Measurements from ENCODE around the gene PSAPL1. TPM values are rescaled to one million over a fixed set of nuclear protein-coding genes. Genes with fewer than 3 reads are reported as not detected.

PSAPL1 gene
- total RNA-seq, 1 experiment from 2014 or later: not detected

DNA sequence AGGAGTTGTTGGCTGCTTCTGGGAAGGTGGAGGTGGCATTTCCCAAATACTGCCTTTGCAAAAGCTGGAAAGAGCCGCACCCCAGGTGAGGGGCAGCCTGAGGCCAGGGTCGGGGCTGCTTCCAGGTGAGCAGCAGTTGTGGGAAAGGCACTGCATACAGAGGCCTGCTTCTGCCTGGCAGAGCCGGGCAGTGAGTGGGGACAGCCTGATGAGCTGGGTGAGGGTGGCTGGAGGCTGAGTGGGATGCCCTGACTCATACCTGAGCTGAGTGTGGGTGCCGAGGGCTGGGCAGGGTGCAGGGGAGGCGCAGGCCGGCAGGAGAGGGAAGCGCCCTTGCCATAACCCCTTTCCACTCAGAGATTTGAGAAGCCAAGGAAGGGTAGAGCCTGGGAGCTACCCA lies 6.5 kb upstream of the PSAPL1 start:
- CTCF ChIA-PET: no interaction called here
- TF ChIP-seq EZH2 (IDR thresholded peaks at IDR 0.05; ENCODE audit: borderline replicate concordance, low read depth, low read length, poor library complexity, severe bottlenecking): no peak

DNA sequence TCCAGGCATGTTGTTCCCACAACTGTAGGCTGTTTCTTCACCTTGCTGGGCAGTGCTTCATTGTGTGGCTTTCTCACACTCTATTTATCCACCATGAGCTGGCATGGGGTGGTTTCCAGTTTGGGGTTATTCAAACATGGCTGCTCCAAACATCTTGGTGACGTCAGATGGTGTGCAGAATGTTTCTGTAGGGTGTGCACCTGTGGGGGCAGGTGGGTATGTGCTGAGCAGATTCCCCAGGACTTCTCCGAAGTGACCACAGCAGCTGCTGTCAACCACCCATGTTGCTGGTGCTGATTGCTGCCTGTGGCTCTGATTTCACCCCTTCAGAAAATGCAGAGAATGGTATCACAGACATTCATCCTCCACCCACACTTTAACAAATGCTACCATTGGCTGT lies 5.0 kb upstream of the PSAPL1 start:
- Histone ChIP-seq H3K4me3 (ENCODE audit: low read depth, low read length, poor library complexity, severe bottlenecking) (no peak overlapping the region), H3K9me3 (ENCODE audit: low read depth, low read length, poor library complexity, severe bottlenecking) (no peaks in the 10 kb centered on the region), H3K36me3 (ENCODE audit: insufficient read depth, low read length, poor library complexity, severe bottlenecking) (no peaks in the 10 kb centered on the region), H3K27ac (ENCODE audit: low read depth, low read length, poor library complexity, severe bottlenecking) (no peak overlapping the region), H3K4me1 (ENCODE audit: insufficient read depth, low read length, poor library complexity, severe bottlenecking) (no peaks in the 10 kb centered on the region), H3K27me3 (replicated peaks; ENCODE audit: insufficient read depth, low read depth, low read length, poor library complexity) (no peaks in the 10 kb centered on the region)
- intact Hi-C loops (cut with micrococcal nuclease; ENCODE audit: unreplicated experiment): no loop called here
- ChIA-PET CTCF (no interaction called here), POLR2A (ENCODE audit: low non-redundant PET) (no interaction called here)
- BruUV-seq (replicated peaks): no TSS peak
- no peak for TF ChIP-seq EZH2 (IDR thresholded peaks at IDR 0.05; ENCODE audit: borderline replicate concordance, low read depth, low read length, poor library complexity, severe bottlenecking)
- TF ChIP-seq, protein P1, sequence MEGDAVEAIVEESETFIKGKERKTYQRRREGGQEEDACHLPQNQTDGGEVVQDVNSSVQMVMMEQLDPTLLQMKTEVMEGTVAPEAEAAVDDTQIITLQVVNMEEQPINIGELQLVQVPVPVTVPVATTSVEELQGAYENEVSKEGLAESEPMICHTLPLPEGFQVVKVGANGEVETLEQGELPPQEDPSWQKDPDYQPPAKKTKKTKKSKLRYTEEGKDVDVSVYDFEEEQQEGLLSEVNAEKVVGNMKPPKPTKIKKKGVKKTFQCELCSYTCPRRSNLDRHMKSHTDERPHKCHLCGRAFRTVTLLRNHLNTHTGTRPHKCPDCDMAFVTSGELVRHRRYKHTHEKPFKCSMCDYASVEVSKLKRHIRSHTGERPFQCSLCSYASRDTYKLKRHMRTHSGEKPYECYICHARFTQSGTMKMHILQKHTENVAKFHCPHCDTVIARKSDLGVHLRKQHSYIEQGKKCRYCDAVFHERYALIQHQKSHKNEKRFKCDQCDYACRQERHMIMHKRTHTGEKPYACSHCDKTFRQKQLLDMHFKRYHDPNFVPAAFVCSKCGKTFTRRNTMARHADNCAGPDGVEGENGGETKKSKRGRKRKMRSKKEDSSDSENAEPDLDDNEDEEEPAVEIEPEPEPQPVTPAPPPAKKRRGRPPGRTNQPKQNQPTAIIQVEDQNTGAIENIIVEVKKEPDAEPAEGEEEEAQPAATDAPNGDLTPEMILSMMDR (conservative IDR thresholded peaks at IDR 0.05; ENCODE audit: low read depth, low read length): no peak
- no peak for DNase-seq (ENCODE audit: low spot score)

More for the DNA sequence above, 6.5 kb upstream of the PSAPL1 start:
- no peak for DNase-seq (ENCODE audit: low spot score)
- intact Hi-C loops (cut with micrococcal nuclease; ENCODE audit: unreplicated experiment): no loop called here
- Histone ChIP-seq H3K9me3 (ENCODE audit: low read depth, low read length, poor library complexity, severe bottlenecking) (no peaks in the 10 kb centered on the region), H3K36me3 (ENCODE audit: insufficient read depth, low read length, poor library complexity, severe bottlenecking) (no peaks in the 10 kb centered on the region), H3K4me1 (ENCODE audit: insufficient read depth, low read length, poor library complexity, severe bottlenecking) (no peaks in the 10 kb centered on the region), H3K4me3 (ENCODE audit: low read depth, low read length, poor library complexity, severe bottlenecking) (no peak overlapping the region), H3K27me3 (replicated peaks; ENCODE audit: insufficient read depth, low read depth, low read length, poor library complexity) (no peaks in the 10 kb centered on the region), H3K27ac (ENCODE audit: low read depth, low read length, poor library complexity, severe bottlenecking) (no peak overlapping the region)
- POLR2A ChIA-PET (ENCODE audit: low non-redundant PET): no interaction called here
- BruUV-seq (replicated peaks): no TSS peak

DNA sequence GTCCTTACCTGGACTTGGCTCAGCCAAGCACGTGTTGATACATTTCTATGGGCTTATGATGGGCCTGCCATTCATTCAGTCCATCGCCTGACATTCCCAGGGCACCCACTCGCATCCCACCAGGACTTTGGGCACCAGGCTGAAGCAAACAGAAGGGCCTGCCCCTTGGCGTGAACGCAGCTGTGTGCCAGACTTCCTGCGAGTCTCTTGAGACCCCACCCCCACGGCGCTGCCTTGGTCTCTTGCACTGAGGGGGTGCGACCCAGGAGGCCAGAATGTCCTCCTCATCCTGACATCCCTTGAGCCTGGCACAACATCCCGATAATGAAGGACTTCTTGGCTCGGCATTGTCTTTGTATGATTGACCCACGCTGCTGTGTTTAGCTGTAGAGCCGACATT lies 1.5 kb upstream of the PSAPL1 start:
- no TSS peak for BruUV-seq (replicated peaks)
- H3K27me3 ChIP-seq (replicated peaks; ENCODE audit: insufficient read depth, low read depth, low read length, poor library complexity): no peaks in the 10 kb centered on the region
- no peak for DNase-seq (ENCODE audit: low spot score)
- H3K36me3 ChIP-seq (ENCODE audit: insufficient read depth, low read length, poor library complexity, severe bottlenecking): no peaks in the 10 kb centered on the region
- H3K9me3 ChIP-seq (ENCODE audit: low read depth, low read length, poor library complexity, severe bottlenecking): no peaks in the 10 kb centered on the region
- no peak overlapping the region for H3K4me3 ChIP-seq (ENCODE audit: low read depth, low read length, poor library complexity, severe bottlenecking)
- no peak for TF ChIP-seq EZH2 (IDR thresholded peaks at IDR 0.05; ENCODE audit: borderline replicate concordance, low read depth, low read length, poor library complexity, severe bottlenecking)
- TF ChIP-seq, protein P1 (conservative IDR thresholded peaks at IDR 0.05; ENCODE audit: low read depth, low read length): no peak
- POLR2A ChIA-PET (ENCODE audit: low non-redundant PET): no interaction called here
- H3K27ac ChIP-seq (ENCODE audit: low read depth, low read length, poor library complexity, severe bottlenecking): no peak overlapping the region
- intact Hi-C loops (cut with micrococcal nuclease; ENCODE audit: unreplicated experiment): no loop called here
- no peaks in the 10 kb centered on the region for H3K4me1 ChIP-seq (ENCODE audit: insufficient read depth, low read length, poor library complexity, severe bottlenecking)
- CTCF ChIA-PET: no interaction called here

DNA sequence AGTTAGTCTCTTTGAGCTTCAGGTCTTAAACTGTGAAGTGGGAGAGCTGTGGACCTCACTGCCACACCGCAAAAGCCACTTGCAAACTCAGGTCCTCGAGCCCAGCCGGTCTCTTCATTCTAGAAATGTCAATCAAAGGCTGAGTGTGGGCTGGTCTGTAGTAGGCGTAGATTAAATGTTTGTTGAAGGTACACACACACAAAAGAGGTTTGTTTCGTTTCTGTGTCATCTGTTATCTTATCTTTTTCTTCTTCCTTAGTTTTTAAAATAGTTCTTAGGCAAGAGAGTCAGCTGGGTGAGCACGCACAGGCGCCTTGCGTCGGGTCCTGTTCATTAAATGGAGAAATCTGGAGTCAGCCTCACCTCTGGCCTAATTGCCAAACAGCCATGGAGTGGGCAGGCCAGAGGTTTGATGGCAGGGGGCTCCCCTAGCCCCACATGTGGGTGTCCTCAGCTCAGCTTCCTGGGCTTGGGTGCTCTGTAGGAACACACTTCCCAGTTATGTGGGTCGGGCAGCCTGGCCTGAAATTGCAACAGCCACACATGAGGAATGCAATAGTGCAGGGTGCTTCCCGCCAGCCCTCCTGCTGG lies 836 bp upstream of the PSAPL1 start:
- Histone ChIP-seq H3K27ac (ENCODE audit: low read depth, low read length, poor library complexity, severe bottlenecking) (no peak overlapping the region), H3K4me1 (ENCODE audit: insufficient read depth, low read length, poor library complexity, severe bottlenecking) (no peaks in the 10 kb centered on the region), H3K9me3 (ENCODE audit: low read depth, low read length, poor library complexity, severe bottlenecking) (no peaks in the 10 kb centered on the region), H3K27me3 (replicated peaks; ENCODE audit: insufficient read depth, low read depth, low read length, poor library complexity) (no peaks in the 10 kb centered on the region), H3K36me3 (ENCODE audit: insufficient read depth, low read length, poor library complexity, severe bottlenecking) (no peaks in the 10 kb centered on the region), H3K4me3 (ENCODE audit: low read depth, low read length, poor library complexity, severe bottlenecking) (no peak overlapping the region)
- POLR2A ChIA-PET (ENCODE audit: low non-redundant PET): no interaction called here
- CTCF ChIA-PET: no interaction called here
- intact Hi-C loops (cut with micrococcal nuclease; ENCODE audit: unreplicated experiment): no loop called here
- BruUV-seq (replicated peaks): no TSS peak
- no peak for TF ChIP-seq EZH2 (IDR thresholded peaks at IDR 0.05; ENCODE audit: borderline replicate concordance, low read depth, low read length, poor library complexity, severe bottlenecking)
- TF ChIP-seq, protein P1 (conservative IDR thresholded peaks at IDR 0.05; ENCODE audit: low read depth, low read length): no peak
- DNase-seq (ENCODE audit: low spot score): no peak
